H1 (cell line): Measurements from ENCODE around the gene CDC42EP4. TPM values are rescaled to one million over a fixed set of nuclear protein-coding genes. Genes with fewer than 3 reads are reported as not detected.
A peak's percentile ranks its signal among the peaks of the same experiment; 100 is the strongest.

Source experiments
- CTCF ChIA-PET: fragments of 300-600 bp; sonication (Branson Sonifier 250); formaldehyde crosslinking; loops from one replicate; lab custom pipeline; 2021; ENCODE audit not compliant: partially characterized antibody; lab: Charles Lee
- POLR2A ChIA-PET: fragments of 300-600 bp; sonication (Branson Sonifier 250); formaldehyde crosslinking; loops from one replicate; lab custom pipeline; 2021; ENCODE audit warnings: inconsistent platforms; ENCODE audit not compliant: partially characterized antibody; lab: Charles Lee
- DNase-seq, 2 experiments: peaks; one replicate each; pipeline versions ENCODE4 v3.0.0 to v3.0.0-alpha.2; 2010 to 2022; ENCODE audit warnings: low spot score in 2 of 2, low read depth in 1 of 2, mixed read lengths in 1 of 2
- FAIRE-seq: peaks from 2 replicates; lab custom pipeline; 2011; peaks lifted over from hg19 to GRCh38; lab: Jason Lieb, UNC
- H2AFZ ChIP-seq: 2 replicates; pipeline ENCODE4 v1.8.1; 2012; ENCODE audit warnings: low read length, inconsistent platforms
- H2AK5ac ChIP-seq: 2 replicates; pipeline ENCODE4 v1.6.1; 2013; ENCODE audit warnings: low read depth, low read length
- H2BK120ac ChIP-seq: replicated peaks from 2 replicates; pipeline ENCODE3; 2013; ENCODE audit warnings: low read depth, low read length, inconsistent platforms
- H2BK12ac ChIP-seq: 2 replicates; pipeline ENCODE4 v1.6.1; 2013; ENCODE audit warnings: low read depth, low read length
- H2BK15ac ChIP-seq: 2 replicates; pipeline ENCODE4 v1.6.1; 2013; ENCODE audit warnings: low read length
- H2BK20ac ChIP-seq: 2 replicates; pipeline ENCODE4 v1.6.1; 2013; ENCODE audit warnings: low read length
- H2BK5ac ChIP-seq: 2 replicates; pipeline ENCODE4 v1.6.1; 2013; ENCODE audit warnings: low read depth, low read length
- H3K14ac ChIP-seq: 2 replicates; pipeline ENCODE4 v1.6.1; 2013; ENCODE audit warnings: inconsistent platforms; ENCODE audit not compliant: insufficient read length
- H3K18ac ChIP-seq: 2 replicates; pipeline ENCODE4 v1.6.1; 2013; ENCODE audit warnings: low read length; ENCODE audit errors: extremely low read depth
- H3K23ac ChIP-seq: 2 replicates; pipeline ENCODE4 v1.6.1; 2013; ENCODE audit warnings: inconsistent platforms; ENCODE audit not compliant: insufficient read length
- H3K23me2 ChIP-seq: 2 replicates; pipeline ENCODE4 v1.6.1; 2013; ENCODE audit warnings: low read depth, low read length
- H3K27ac ChIP-seq: 2 replicates; pipeline ENCODE4 v1.6.1; 2011; ENCODE audit warnings: low read depth, low read length, inconsistent platforms
- H3K27me3 ChIP-seq, 4 experiments: replicated peaks in 1 of 4; 1 replicate in 1 of 4; 2 replicates in 3 of 4; pipeline versions ENCODE4 v1.6.1 to v1.8.1; 2011 to 2013; ENCODE audit warnings: low read length in 3 of 4, mild to moderate bottlenecking in 3 of 4, inconsistent platforms in 2 of 4, mixed read lengths in 2 of 4, moderate library complexity in 1 of 4; ENCODE audit not compliant: control insufficient read depth in 3 of 4, insufficient read depth in 3 of 4; ENCODE audit errors: extremely low read depth in 1 of 4
- H3K36me3 ChIP-seq, 4 experiments: 2 replicates each; pipeline versions ENCODE4 v1.6.1 to v1.8.1; 2011 to 2013; ENCODE audit warnings: mild to moderate bottlenecking in 4 of 4, low read length in 3 of 4, moderate library complexity in 2 of 4, control low read depth in 1 of 4, inconsistent platforms in 1 of 4; ENCODE audit not compliant: insufficient read depth in 4 of 4, control insufficient read depth in 2 of 4
- H3K4ac ChIP-seq: replicated peaks from 2 replicates; pipeline ENCODE3; 2013; ENCODE audit warnings: low read length, low read depth, mixed read lengths, inconsistent platforms; ENCODE audit not compliant: insufficient read length
- H3K4me1 ChIP-seq, 4 experiments: replicated peaks in 1 of 4; 1 replicate in 1 of 4; 2 replicates in 3 of 4; pipeline versions ENCODE4 v1.6.1 to v1.8.1; 2011 to 2013; ENCODE audit warnings: low read length in 3 of 4, inconsistent platforms in 2 of 4, mixed read lengths in 1 of 4; ENCODE audit not compliant: insufficient read depth in 4 of 4, control insufficient read depth in 3 of 4
- H3K4me2 ChIP-seq, 2 experiments: 2 replicates each; pipeline versions ENCODE4 v1.6.1 to v1.8.1; 2011 to 2013; ENCODE audit warnings: low read depth in 2 of 2, low read length in 2 of 2, control low read depth in 1 of 2, inconsistent platforms in 1 of 2, mild to moderate bottlenecking in 1 of 2; ENCODE audit not compliant: insufficient read depth in 1 of 2
- H3K4me3 ChIP-seq, 4 experiments: fragments of 200-600, 300-600 bp in 1 of 4; sonication (generic), shearing (Covaris generic), sonication (Bioruptor Twin) in 1 of 4; 2 replicates each; pipeline versions ENCODE4 v1.5.1 to v1.8.1; 2011 to 2016; ENCODE audit warnings: low read length in 4 of 4, low read depth in 3 of 4, control low read depth in 2 of 4, inconsistent platforms in 2 of 4, mild to moderate bottlenecking in 2 of 4, mixed read lengths in 1 of 4, moderate library complexity in 1 of 4; ENCODE audit not compliant: insufficient read depth in 2 of 4; ENCODE audit errors: extremely low read depth in 1 of 4
- H3K56ac ChIP-seq: replicated peaks from 2 replicates; pipeline ENCODE3; 2013; ENCODE audit warnings: low read depth, mild to moderate bottlenecking, mixed read lengths, low read length, inconsistent platforms; ENCODE audit not compliant: insufficient read length
- H3K79me1 ChIP-seq: 2 replicates; pipeline ENCODE4 v1.6.1; 2013; ENCODE audit warnings: low read depth, low read length, control low read depth
- H3K79me2 ChIP-seq, 2 experiments: 2 replicates each; pipeline versions ENCODE4 v1.6.1 to v1.8.1; 2012 to 2013; ENCODE audit warnings: low read length in 2 of 2, mild to moderate bottlenecking in 2 of 2, inconsistent platforms in 1 of 2; ENCODE audit not compliant: insufficient read depth in 2 of 2, control insufficient read depth in 1 of 2
- H3K9ac ChIP-seq, 4 experiments: replicated peaks in 1 of 4; 1 replicate in 1 of 4; 2 replicates in 3 of 4; pipeline versions ENCODE4 v1.6.1 to v1.8.1; 2011 to 2013; ENCODE audit warnings: low read depth in 3 of 4, low read length in 3 of 4, control low read depth in 2 of 4, mild to moderate bottlenecking in 2 of 4, moderate library complexity in 2 of 4, inconsistent platforms in 1 of 4; ENCODE audit errors: extremely low read depth in 1 of 4
- H3K9me3 ChIP-seq, 2 experiments: 2 replicates each; pipeline versions ENCODE4 v1.6.1 to v1.8.1; 2012 to 2013; ENCODE audit warnings: mild to moderate bottlenecking in 2 of 2, moderate library complexity in 2 of 2, control low read depth in 1 of 2, inconsistent platforms in 1 of 2, low read depth in 1 of 2, low read length in 1 of 2, mixed read lengths in 1 of 2; ENCODE audit not compliant: insufficient read depth in 2 of 2
- H4K20me1 ChIP-seq, 2 experiments: replicated peaks in 1 of 2; 2 replicates each; pipeline versions ENCODE3 to v1.8.1; 2011 to 2013; ENCODE audit warnings: inconsistent platforms in 2 of 2, low read length in 2 of 2, mild to moderate bottlenecking in 1 of 2; ENCODE audit not compliant: insufficient read depth in 2 of 2, control insufficient read depth in 1 of 2
- H4K5ac ChIP-seq: 2 replicates; pipeline ENCODE4 v1.6.1; 2013; ENCODE audit warnings: low read length, low read depth, mixed read lengths, inconsistent platforms; ENCODE audit not compliant: insufficient read length
- H4K8ac ChIP-seq: 2 replicates; pipeline ENCODE4 v1.8.0; 2013; ENCODE audit warnings: mild to moderate bottlenecking, moderate library complexity, low read length, inconsistent platforms; ENCODE audit not compliant: insufficient read depth; ENCODE audit errors: extremely low read depth
- H4K91ac ChIP-seq: replicated peaks from 2 replicates; pipeline ENCODE3; 2013; ENCODE audit warnings: low read length, mixed read lengths, inconsistent platforms; ENCODE audit not compliant: insufficient read length
- CEBPB ChIP-seq: IDR thresholded peaks from 2 replicates; pipeline ENCODE4 v1.6.1; 2012; ENCODE audit warnings: low read depth, low read length
- KDM1A ChIP-seq: fragments of 200-600, 300-600 bp; sonication (generic); IDR thresholded peaks from 2 replicates; pipeline ENCODE4 v1.7.1; 2016; ENCODE audit warnings: mild to moderate bottlenecking, low read length, borderline replicate concordance
- PHF8 ChIP-seq: fragments of 200-600 bp; sonication (generic); conservative IDR thresholded peaks from 2 replicates; pipeline ENCODE4 v1.7.1; 2012; ENCODE audit warnings: low read depth, mild to moderate bottlenecking, inconsistent platforms, low read length, moderate library complexity
- WGBS, 2 experiments: shearing (Covaris generic) in 1 of 2; methylation state at CpG; one replicate each; pipeline versions ENCODE4 v1.1.6 to v1.1.7; 2013 to 2015; ENCODE audit warnings: low lambda C conversion rate in 2 of 2, mixed read lengths in 2 of 2, inconsistent platforms in 1 of 2, low coverage in 1 of 2, missing lambda C conversion rate in 1 of 2; ENCODE audit not compliant: insufficient replicate concordance in 2 of 2, insufficient coverage in 1 of 2, insufficient read length in 1 of 2; ENCODE audit errors: extremely low coverage in 1 of 2, missing lambda C conversion rate in 1 of 2; 5-methylcytosine and 5-hydroxymethylcytosine counted together
- polyA plus RNA-seq, 7 experiments: library from polyadenylated mRNA; depleted of rRNA in 3 of 7; stranded (reverse) in 5 of 7; unstranded in 2 of 7; fragments of >200 nt in 5 of 7; fragments of 200-250 nt in 2 of 7; gene quantifications; 1 replicate in 5 of 7; 2 replicates in 1 of 7; 4 replicates in 1 of 7; pipeline versions ENCODE4 v1.2.1 to v1.2.3, GENCODE V29; 2011 to 2013; ENCODE audit warnings: missing spikeins in 2 of 7, mixed read lengths in 2 of 7
- total RNA-seq: library from RNA; stranded (reverse); fragmentation: NEBNext Ultra II Directional; extraction: Animal tissue kit (Norgen Biotek cat#: 25700); gene quantifications from 2 replicates; pipeline ENCODE4 v1.2.1, GENCODE V29; 2021

Gene CDC42EP4
- total and polyA plus RNA-seq, 2 of the 8 experiments (the other 6 are each of a cell fraction or from before 2014, with no cell fraction given), result 8.8 to 12.6 TPM

GRCh38 chr17:73313526-73314127, 1.8 kb upstream of the CDC42EP4 start:
- no peak overlapping the region for H2BK120ac ChIP-seq
- H4K8ac ChIP-seq, result no peak overlapping the region
- 63% methylated on average over 8 of the region's 8 CpGs; no CpG with 5 or more reads in 1 of the 2 experiments for WGBS, 2 experiments
- no peak overlapping the region for H2BK12ac ChIP-seq
- H3K79me1 ChIP-seq, result no peaks in the 10 kb centered on the region; the same call in none of the 2 replicates
- H4K5ac ChIP-seq, result no peak overlapping the region
- H4K91ac ChIP-seq, result no peak overlapping the region
- H4K20me1 ChIP-seq, result no peaks in the 10 kb centered on the region
- H3K79me2 ChIP-seq, result peaks cover 0 to 4% of the 10 kb centered on the region in 2 experiments; a peak in 1 of 4 replicates
- DNase-seq, result no peak
- H3K4me1 ChIP-seq, result peaks cover 2 to 24% (median 17%) of the 10 kb centered on the region in 4 experiments
- no peak overlapping the region for H2BK20ac ChIP-seq
- no peak overlapping the region; a peak in 1 of 8 replicates for H3K4me3 ChIP-seq
- peak; percentile 57; the same call in 1 of the 2 replicates for TF ChIP-seq CEBPB
- no peak for TF ChIP-seq PHF8
- TF ChIP-seq KDM1A, result peak; percentile 46; the same call in 1 of the 2 replicates
- TF ChIP-seq, all 59 proteins: peak for 2
- H3K18ac ChIP-seq, result no peak overlapping the region
- H2BK15ac ChIP-seq, result no peak overlapping the region
- no peak overlapping the region; a peak in 1 of 7 replicates for H3K9ac ChIP-seq
- H2BK5ac ChIP-seq, result no peak overlapping the region
- no peaks in the 10 kb centered on the region for H3K9me3 ChIP-seq
- H3K27me3 ChIP-seq, result peaks cover 0 to 10% (median 5%) of the 10 kb centered on the region in 4 experiments; a peak in 3 of 7 replicates
- no peak overlapping the region for H3K14ac ChIP-seq
- H3K36me3 ChIP-seq, result no peaks in the 10 kb centered on the region
- peaks cover 16% of the 10 kb centered on the region; the same call in 1 of the 2 replicates for H3K23me2 ChIP-seq
- H3K4ac ChIP-seq, result no peak overlapping the region
- no peak for FAIRE-seq
- no peak overlapping the region for H3K27ac ChIP-seq
- no peak overlapping the region for H3K23ac ChIP-seq
- H3K4me2 ChIP-seq, result peak overlapping the region in 1 of 2 experiments; percentile 93; a peak in 2 of 4 replicates
- CTCF ChIA-PET, result interaction anchor here (0.6 to 2.8 kb wide), 9 partner anchors 12 to 982 kb away, joined by 3 to 13 read pairs (median 5); no protein-coding TSS in a partner anchor
- POLR2A ChIA-PET, result interaction anchor here (1.6 to 6.6 kb wide), 2 partner anchors 10 to 29 kb away, joined by 5 to 49 read pairs; no protein-coding TSS in a partner anchor
- no peak overlapping the region for H2AK5ac ChIP-seq
- H2AFZ ChIP-seq, result no peak overlapping the region
- no peak overlapping the region for H3K56ac ChIP-seq
